ENCODE data around the gene AQP12A.

Gene AQP12A

DNA sequence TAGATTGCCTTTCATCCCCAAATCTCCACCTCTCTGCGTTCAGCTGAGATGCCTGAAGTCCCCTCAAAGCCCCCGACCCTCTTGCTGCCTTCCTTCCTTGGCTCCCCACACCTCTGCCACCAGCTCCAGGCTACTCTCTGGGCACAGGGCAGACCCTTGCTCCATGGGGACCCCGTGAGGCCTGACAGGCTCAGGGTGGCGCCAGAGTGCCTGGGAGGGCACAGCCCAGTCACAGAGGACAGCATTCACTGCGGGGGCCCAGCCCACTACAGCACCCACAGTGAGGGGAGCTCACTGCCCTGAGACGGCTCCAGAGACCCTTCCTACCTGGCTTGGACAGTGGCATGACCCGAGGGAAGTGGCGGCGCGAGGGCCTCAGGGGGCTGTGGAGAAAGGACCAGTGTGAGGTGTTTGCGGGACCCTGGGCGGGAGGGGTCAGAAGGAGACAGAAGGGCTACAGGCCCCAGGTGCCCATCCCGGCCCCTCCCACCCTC, 51.0 kb downstream of the AQP12A start:
- Histone ChIP-seq H2AFZ (ENCODE audit: low read depth, low read length) (no peak overlapping the region), H3K36me3 (ENCODE audit: insufficient read depth, low read length) (peaks cover 87% of the 10 kb centered on the region), H3K9me3 (ENCODE audit: low read length) (no peaks in the 10 kb centered on the region), H3K27me3 (ENCODE audit: insufficient read depth, low read length) (no peaks in the 10 kb centered on the region), H3K4me3 (ENCODE audit: low read length) (no peak overlapping the region), H3K4me1 (ENCODE audit: insufficient read depth, low read length) (no peaks in the 10 kb centered on the region)

DNA sequence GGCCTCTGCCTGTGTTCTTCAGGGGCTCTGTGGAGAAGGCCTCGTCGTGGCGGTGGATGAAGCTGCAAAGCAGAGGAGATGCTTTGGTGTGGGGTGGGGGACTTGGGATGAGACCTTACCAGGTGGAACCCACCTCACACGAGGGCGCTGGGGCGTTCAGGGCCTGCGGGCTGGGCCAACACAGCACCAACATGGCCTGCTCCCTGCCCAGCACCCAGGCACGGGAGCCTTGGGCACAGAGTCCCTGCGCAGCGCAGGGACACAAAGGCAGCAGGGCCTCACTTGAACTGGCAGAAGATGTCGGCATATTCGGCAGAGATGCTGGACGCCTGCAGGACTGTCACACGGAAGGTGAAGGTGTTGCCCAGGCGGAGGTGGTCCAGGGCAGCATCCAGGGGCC, 53.8 kb downstream of the AQP12A start:
- Histone ChIP-seq H3K9me3 (ENCODE audit: low read length) (no peaks in the 10 kb centered on the region), H3K27me3 (ENCODE audit: insufficient read depth, low read length) (no peaks in the 10 kb centered on the region), H3K4me1 (ENCODE audit: insufficient read depth, low read length) (no peaks in the 10 kb centered on the region), H2AFZ (ENCODE audit: low read depth, low read length) (no peak overlapping the region), H3K36me3 (ENCODE audit: insufficient read depth, low read length) (peaks cover 80% of the 10 kb centered on the region), H3K4me3 (ENCODE audit: low read length) (no peak overlapping the region)

DNA sequence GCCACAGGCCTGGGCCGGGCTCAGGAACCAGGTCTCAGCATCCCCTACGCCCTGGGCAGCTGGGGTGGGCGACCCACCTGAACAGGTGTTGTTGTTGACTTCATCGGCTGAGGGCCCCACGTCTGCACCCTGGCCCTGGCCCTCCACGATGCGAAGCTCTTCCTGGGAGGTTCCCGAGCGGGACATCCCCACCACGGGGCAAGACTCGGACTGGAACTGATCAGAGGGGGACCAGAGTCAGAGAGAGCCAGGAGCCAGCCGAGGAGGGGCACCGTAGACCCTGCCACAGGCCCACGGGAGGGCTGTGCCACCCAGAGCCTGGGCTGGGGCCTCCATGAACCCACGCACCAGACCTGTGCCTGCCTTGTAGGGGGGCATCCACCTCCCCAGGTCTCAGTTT, 54.3 kb downstream of the AQP12A start:
- H3K4me1 ChIP-seq (ENCODE audit: insufficient read depth, low read length): no peaks in the 10 kb centered on the region
- H3K27me3 ChIP-seq (ENCODE audit: insufficient read depth, low read length): no peaks in the 10 kb centered on the region
- no peak overlapping the region for H3K4me3 ChIP-seq (ENCODE audit: low read length)
- H3K9me3 ChIP-seq (ENCODE audit: low read length): no peaks in the 10 kb centered on the region
- H2AFZ ChIP-seq (ENCODE audit: low read depth, low read length): no peak overlapping the region
- H3K36me3 ChIP-seq (ENCODE audit: insufficient read depth, low read length): peaks cover 79% of the 10 kb centered on the region

DNA sequence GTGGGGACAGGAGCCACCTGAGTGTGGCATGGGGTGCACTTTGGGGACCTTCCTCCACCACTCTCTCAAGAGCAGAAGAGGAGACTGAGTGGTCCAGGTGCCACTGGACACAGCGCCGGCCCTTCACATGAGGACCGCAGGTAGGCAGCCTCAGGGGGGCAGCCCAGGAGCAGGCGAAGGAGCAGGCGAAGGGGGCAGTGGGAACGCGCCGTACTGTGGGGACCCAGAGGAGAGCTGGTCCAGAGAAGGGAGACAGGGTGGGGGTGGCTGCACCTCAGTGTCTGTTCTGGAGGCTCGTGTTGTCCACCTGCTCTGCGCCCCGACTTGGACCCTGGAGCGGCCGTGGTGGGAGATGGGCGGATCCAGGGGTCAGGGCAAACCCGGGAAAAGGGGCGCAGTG, 55.0 kb downstream of the AQP12A start:
- Histone ChIP-seq H2AFZ (ENCODE audit: low read depth, low read length) (no peak overlapping the region), H3K27me3 (ENCODE audit: insufficient read depth, low read length) (no peaks in the 10 kb centered on the region), H3K4me3 (ENCODE audit: low read length) (no peak overlapping the region), H3K9me3 (ENCODE audit: low read length) (no peaks in the 10 kb centered on the region), H3K4me1 (ENCODE audit: insufficient read depth, low read length) (no peaks in the 10 kb centered on the region), H3K36me3 (ENCODE audit: insufficient read depth, low read length) (peaks cover 75% of the 10 kb centered on the region)

DNA sequence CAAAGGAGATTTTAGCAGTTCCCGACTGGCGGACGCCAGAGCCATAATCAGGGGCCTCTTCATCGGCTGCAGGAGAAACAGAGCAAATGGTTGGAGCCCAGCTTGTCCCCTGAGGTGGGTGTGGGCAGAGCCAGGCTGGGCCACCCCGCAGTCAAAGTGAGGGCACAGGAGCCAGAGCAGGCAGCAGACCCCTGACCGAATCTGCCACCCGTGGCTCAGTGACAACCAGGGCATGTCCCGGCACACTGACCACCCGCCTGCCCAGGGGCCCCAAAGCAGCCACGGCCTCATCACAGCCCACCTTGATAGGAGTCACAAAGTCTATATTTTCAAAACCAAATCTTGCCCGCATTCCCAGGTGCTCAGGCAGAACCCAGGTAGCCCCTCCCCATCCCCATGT, 55.6 kb downstream of the AQP12A start:
- Histone ChIP-seq H3K4me3 (ENCODE audit: low read length) (no peak overlapping the region), H3K27me3 (ENCODE audit: insufficient read depth, low read length) (no peaks in the 10 kb centered on the region), H3K36me3 (ENCODE audit: insufficient read depth, low read length) (peaks cover 69% of the 10 kb centered on the region), H3K4me1 (ENCODE audit: insufficient read depth, low read length) (no peaks in the 10 kb centered on the region), H2AFZ (ENCODE audit: low read depth, low read length) (no peak overlapping the region), H3K9me3 (ENCODE audit: low read length) (no peaks in the 10 kb centered on the region)
